Neural crest cell (in vitro differentiated cells): ENCODE measurements around the gene LDLRAD3. TPM values are rescaled to one million over a fixed set of nuclear protein-coding genes. Genes with fewer than 3 reads are reported as not detected.

Experiments used
- DNase-seq: peaks from one replicate; pipeline ENCODE4 v3.0.0; 2021; ENCODE audit warnings: low read depth, mixed read lengths, low spot score
- H3K27ac Mint-ChIP-seq: one replicate; pipeline ENCODE4 v1.8.0; 2021; ENCODE audit warnings: mild to moderate bottlenecking, mixed read lengths; ENCODE audit not compliant: unreplicated experiment
- H3K27me3 Mint-ChIP-seq: 2 replicates; pipeline ENCODE4 v1.8.0; 2021; ENCODE audit warnings: low read depth, mild to moderate bottlenecking, mixed read lengths
- H3K36me3 Mint-ChIP-seq: 2 replicates; pipeline ENCODE4 v1.8.0; 2021; ENCODE audit warnings: low read depth, mild to moderate bottlenecking, mixed read lengths
- H3K4me1 Mint-ChIP-seq: 2 replicates; pipeline ENCODE4 v1.8.0; 2021; ENCODE audit warnings: mixed read lengths
- H3K4me3 Mint-ChIP-seq: one replicate; pipeline ENCODE4 v1.8.0; 2021; ENCODE audit warnings: mild to moderate bottlenecking, mixed read lengths
- H3K9me3 Mint-ChIP-seq: 2 replicates; pipeline ENCODE4 v1.8.0; 2021; ENCODE audit warnings: mixed read lengths
- CTCF ChIP-seq: fragments of 200-600 bp; sonication (generic); conservative IDR thresholded peaks from 2 replicates; pipeline ENCODE4 v1.5.0; 2021; ENCODE audit warnings: antibody characterized with exemption, mild to moderate bottlenecking
- total RNA-seq: library from RNA; stranded (reverse); gene quantifications from 2 replicates; pipeline ENCODE4 v1.2.1, GENCODE V29; 2021

LDLRAD3 gene
- total RNA-seq, 1 donor from 2014 or later: 30.1 TPM

DNA sequence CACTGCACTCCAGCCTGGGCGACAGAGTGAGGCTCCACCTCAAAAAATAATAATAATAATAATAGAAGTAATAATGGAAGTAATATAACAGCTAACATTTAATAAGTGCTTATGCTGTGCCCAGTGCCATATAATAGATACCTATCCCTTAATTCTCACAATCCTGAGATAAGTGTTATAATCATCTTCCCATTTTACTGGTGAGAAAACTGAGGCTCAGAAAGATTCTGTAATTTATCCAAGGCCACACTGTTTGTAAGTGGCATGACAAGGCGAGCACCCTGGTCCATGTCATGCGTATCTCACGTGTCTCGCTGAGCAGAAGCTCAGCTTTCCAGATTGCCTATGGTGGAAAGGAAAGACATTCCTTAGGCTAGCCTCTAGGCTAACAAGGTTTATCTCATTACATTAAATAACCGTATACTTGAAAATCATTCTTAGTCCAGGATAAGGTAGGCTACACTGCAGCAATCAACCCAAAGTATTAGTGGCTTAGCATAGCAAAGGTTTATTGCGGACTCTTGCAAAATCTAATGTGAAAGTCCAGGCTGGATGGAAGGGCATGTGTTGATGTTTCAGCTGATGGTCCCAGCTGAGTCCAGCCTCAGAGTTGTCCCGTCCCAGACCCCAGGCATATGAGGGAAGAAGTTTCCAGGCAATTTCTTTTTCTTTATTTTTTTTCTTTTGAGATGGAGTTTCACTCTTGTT lies 15.0 kb upstream of the LDLRAD3 start:
- Mint-ChIP-seq H3K4me3 (no peak overlapping the region), H3K27ac (no peak overlapping the region), H3K9me3 (no peaks in the 10 kb centered on the region), H3K4me1 (peaks cover 27% of the 10 kb centered on the region), H3K36me3 (no peaks in the 10 kb centered on the region), H3K27me3 (no peaks in the 10 kb centered on the region)
- TF ChIP-seq CTCF: no peak
- no peak for DNase-seq

DNA sequence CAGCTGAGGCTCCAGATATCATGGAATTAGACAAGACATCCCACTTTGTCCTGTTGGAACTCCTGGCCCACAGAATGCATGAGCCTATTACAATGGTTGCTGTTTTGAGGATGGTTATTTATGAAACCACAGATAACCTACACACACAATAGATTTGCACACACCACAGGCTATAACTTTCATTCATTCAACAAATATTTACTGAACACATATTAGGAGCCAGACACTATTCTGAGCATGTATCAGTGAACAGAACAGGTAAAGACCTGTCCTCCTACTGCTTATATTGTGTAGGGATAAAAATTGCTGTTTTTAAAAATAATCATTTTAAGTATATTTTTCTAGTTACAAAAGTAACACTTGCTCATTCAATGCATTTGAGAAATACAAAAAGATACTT lies 13.4 kb upstream of the LDLRAD3 start:
- Mint-ChIP-seq H3K9me3 (no peaks in the 10 kb centered on the region), H3K4me1 (peaks cover 19% of the 10 kb centered on the region), H3K4me3 (no peak overlapping the region), H3K36me3 (no peaks in the 10 kb centered on the region), H3K27me3 (no peaks in the 10 kb centered on the region), H3K27ac (no peak overlapping the region)
- no peak for DNase-seq
- no peak for TF ChIP-seq CTCF

DNA sequence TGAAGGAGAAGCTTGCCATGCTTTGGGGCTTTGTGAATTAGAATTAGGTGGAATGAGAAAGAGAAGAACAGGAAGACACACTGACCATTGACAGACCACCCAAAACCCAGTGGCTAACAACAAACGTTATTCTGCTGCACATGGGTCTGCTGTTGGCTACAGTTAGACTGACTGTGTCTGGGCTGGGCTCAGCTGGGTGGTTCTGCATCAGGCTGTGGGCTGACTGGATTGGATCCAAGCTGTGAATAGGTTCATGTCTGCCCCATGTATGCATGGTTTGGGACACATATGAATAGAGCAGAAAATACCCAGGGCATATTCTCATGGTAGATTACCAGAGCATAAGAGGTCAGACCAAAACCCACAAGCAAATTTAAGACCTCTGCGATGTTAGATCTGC lies 11.7 kb upstream of the LDLRAD3 start:
- no peak for DNase-seq
- Mint-ChIP-seq H3K36me3 (no peaks in the 10 kb centered on the region), H3K4me1 (peaks cover 5% of the 10 kb centered on the region), H3K27ac (no peak overlapping the region), H3K9me3 (no peaks in the 10 kb centered on the region), H3K27me3 (no peaks in the 10 kb centered on the region), H3K4me3 (no peak overlapping the region)
- TF ChIP-seq CTCF: no peak

GRCh38 chr11:35932681-35933319 lies 11.1 kb upstream of the LDLRAD3 start:
- no peak for DNase-seq
- Mint-ChIP-seq H3K9me3 (no peaks in the 10 kb centered on the region), H3K27ac (no peak overlapping the region), H3K36me3 (no peaks in the 10 kb centered on the region), H3K27me3 (no peaks in the 10 kb centered on the region), H3K4me3 (no peak overlapping the region), H3K4me1 (no peaks in the 10 kb centered on the region)
- TF ChIP-seq CTCF: no peak

DNA sequence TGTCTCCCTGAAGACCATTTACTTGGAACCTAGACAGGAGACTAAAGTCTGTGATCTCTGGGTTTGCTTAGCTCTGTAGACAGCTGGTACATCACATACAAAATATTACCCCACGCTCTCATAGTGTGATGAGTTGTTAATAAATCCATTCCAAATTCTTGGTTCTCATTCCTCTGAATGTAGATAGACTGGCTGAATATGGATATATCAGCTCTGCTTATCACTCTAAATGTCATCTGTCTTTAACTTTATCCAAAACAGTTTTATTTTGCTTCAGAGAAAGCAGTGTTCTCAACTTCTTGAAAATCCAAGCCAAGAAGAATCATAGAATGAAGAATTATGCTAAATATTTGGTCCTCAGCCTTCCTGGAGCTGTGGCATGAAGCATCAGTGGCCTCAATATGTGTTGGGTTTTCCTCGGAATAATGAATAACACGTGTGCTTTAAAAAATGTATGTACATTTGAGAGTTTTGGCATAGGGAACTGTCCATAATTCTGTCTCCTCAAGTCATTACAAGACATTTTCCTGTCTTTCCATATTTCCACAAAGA lies 10.5 kb upstream of the LDLRAD3 start:
- no peak for DNase-seq

More for the DNA sequence above, 10.5 kb upstream of the LDLRAD3 start:
- Mint-ChIP-seq H3K27me3 (no peaks in the 10 kb centered on the region), H3K27ac (no peak overlapping the region), H3K4me3 (no peak overlapping the region), H3K36me3 (no peaks in the 10 kb centered on the region), H3K4me1 (no peaks in the 10 kb centered on the region), H3K9me3 (no peaks in the 10 kb centered on the region)
- no peak for TF ChIP-seq CTCF
